Naive thymus-derived CD8-positive, alpha-beta T cell (primary cell): ENCODE results near the gene GSTA1. TPM values are rescaled to one million over a fixed set of nuclear protein-coding genes. Genes with fewer than 3 reads are reported as not detected.
"Not testable (repeated sequence)": the region's sequence is repeated elsewhere in the genome, so short reads cannot be mapped to it uniquely, and the experiment has no call there.

Source experiments
- ATAC-seq, 2 donors: fragments of 150-1000 bp; cut with Tn5 transposase in 1 of 2; sonication (Bioruptor Pico), chemical (Tn5 transposase) in 1 of 2; 1 replicate in 1 of 2; 2 replicates in 1 of 2; pipeline ENCODE4 v1.10.0; 2021; ENCODE audit warnings: mild to moderate bottlenecking in 2 of 2, moderate library complexity in 2 of 2
- POLR2A ChIA-PET: fragments of 350-600 bp; sonication (Branson Sonifier 250); formaldehyde crosslinking; loops from one replicate; lab custom pipeline; 2021; ENCODE audit warnings: antibody characterized with exemption; lab: Charles Lee
- DNase-seq, 10 donors: peaks; one replicate each; pipeline versions ENCODE4 v3.0.0 to v3.0.0-alpha.2; 2020 to 2022
- H3K27ac Mint-ChIP-seq, 10 donors: one replicate each; pipeline ENCODE4 v1.8.0; 2020 to 2022; ENCODE audit warnings: mild to moderate bottlenecking in 10 of 10, mixed read lengths in 10 of 10, moderate library complexity in 4 of 10, inconsistent platforms in 1 of 10
- H3K27me3 Mint-ChIP-seq, 5 donors: one replicate each; pipeline ENCODE4 v1.8.0; 2021 to 2022; ENCODE audit warnings: mixed read lengths in 5 of 5
- H3K36me3 Mint-ChIP-seq, 3 donors: one replicate each; pipeline ENCODE4 v1.8.0; 2020 to 2022; ENCODE audit warnings: mixed read lengths in 3 of 3, mild to moderate bottlenecking in 2 of 3, inconsistent platforms in 1 of 3
- H3K4me1 Mint-ChIP-seq, 4 donors: one replicate each; pipeline ENCODE4 v1.8.0; 2021 to 2022; ENCODE audit warnings: mixed read lengths in 4 of 4
- H3K4me3 Mint-ChIP-seq, 10 donors: one replicate each; pipeline ENCODE4 v1.8.0; 2020 to 2022; ENCODE audit warnings: mild to moderate bottlenecking in 10 of 10, mixed read lengths in 10 of 10, moderate library complexity in 6 of 10, inconsistent platforms in 1 of 10
- H3K9me3 Mint-ChIP-seq, 9 donors: one replicate each; pipeline ENCODE4 v1.8.0; 2020 to 2022; ENCODE audit warnings: mixed read lengths in 9 of 9, mild to moderate bottlenecking in 3 of 9, inconsistent platforms in 1 of 9, moderate library complexity in 1 of 9
- polyA plus RNA-seq, 3 donors: library from polyadenylated mRNA; unstranded; fragments of 300-500 nt; fragmentation: Illumina TruSeq; gene quantifications; one replicate each; pipeline ENCODE4 v1.2.3, GENCODE V29; 2021
- total RNA-seq, 8 experiments: library from RNA in 2 of 8; stranded (reverse) in 2 of 8; gene quantifications; one replicate each; pipeline ENCODE4 v1.2.3 and lab custom pipeline; 2021 to 2026

GSTA1 gene
- total RNA-seq, result not detected
- not detected for polyA plus RNA-seq
- total RNA-seq (lab: John Stamatoyannopoulos, UW), result 0 to 0.06 (median 0) reads per million in 6 experiments

DNA sequence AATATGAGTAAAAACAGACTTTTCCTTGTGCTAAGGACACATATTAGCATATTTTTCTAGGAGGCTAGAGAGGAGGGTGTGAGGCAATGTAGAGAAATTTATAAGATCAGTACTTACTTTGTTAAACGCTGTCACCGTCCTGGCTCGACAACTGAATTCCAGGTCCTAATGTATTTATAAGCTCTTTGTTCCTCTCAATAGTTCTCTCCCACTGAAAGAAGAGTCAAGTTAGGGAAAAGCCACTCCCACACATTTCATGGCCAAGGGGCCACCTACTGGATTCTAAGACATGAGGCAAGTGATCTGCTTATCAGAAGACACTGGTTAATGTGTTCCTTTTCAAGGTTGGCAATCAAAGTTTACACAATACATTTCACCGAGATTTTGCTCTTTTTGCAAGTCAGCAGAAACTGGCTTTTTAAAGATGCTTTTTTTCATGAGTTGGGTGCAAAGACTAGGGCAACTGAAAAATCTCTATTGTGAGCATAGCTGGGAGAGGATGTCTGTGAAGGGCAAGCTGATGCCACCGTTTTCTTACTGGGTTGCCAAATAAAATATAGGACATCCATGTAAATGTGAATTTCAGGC lies at the start of gene GSTA1:
GSTA1 (minus strand) TSS at position 149 of the 588 bp plus-strand sequence. CDS start 4,549 bp downstream, outside the sequence.
- ATAC-seq, DNase-seq, H3K4me1 Mint-ChIP-seq, POLR2A ChIA-PET, H3K36me3 Mint-ChIP-seq, H3K4me3 Mint-ChIP-seq, H3K27ac Mint-ChIP-seq, H3K9me3 Mint-ChIP-seq: not testable (repeated sequence)
- peaks cover 16 to 69% (median 21%) of the 10 kb centered on the region in 5 donors for H3K27me3 Mint-ChIP-seq

DNA sequence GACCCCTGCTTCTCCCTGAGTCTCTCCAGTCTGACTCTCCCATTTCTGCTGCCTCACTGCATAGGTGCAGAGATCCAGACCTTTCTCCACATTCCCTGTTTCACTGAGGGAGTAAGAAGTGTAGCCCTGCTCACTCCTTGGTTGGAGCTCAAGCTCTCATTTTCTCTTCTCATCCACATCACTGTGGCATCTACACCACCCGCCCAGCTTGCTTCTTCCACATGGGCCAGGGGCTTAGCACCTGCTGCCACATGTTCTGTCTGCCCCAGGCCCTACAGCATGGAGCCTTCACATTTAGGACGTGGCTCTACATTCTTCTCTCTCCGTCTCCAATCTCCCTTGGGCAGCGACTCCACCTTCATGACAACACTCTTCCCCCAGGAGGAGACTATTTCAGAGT lies 45.5 kb upstream of the GSTA1 start:
- POLR2A ChIA-PET, result no interaction called here
- H3K27ac Mint-ChIP-seq, result no peak overlapping the region
- no peaks in the 10 kb centered on the region for H3K4me1 Mint-ChIP-seq

GRCh38 chr6:52846002-52846401 lies 42.4 kb upstream of the GSTA1 start:
- no peak overlapping the region for H3K27ac Mint-ChIP-seq

More for the DNA sequence above, 45.5 kb upstream of the GSTA1 start:
- peaks cover 0 to 10% (median 0%) of the 10 kb centered on the region in 9 donors for H3K9me3 Mint-ChIP-seq
- peaks cover 0 to 11% (median 5%) of the 10 kb centered on the region in 3 donors for H3K36me3 Mint-ChIP-seq
- H3K27me3 Mint-ChIP-seq, result peaks cover 8 to 43% (median 28%) of the 10 kb centered on the region in 5 donors
- no peak for DNase-seq
- H3K4me3 Mint-ChIP-seq, result no peak overlapping the region
- no peak for ATAC-seq

GRCh38 chr6:52843605-52844004 lies 40.0 kb upstream of the GSTA1 start:
- H3K27me3 Mint-ChIP-seq, result peaks cover 9 to 24% (median 15%) of the 10 kb centered on the region in 5 donors
- H3K36me3 Mint-ChIP-seq, result peaks cover 0 to 5% (median 2%) of the 10 kb centered on the region in 3 donors
- no peak for ATAC-seq
- no peak overlapping the region for H3K4me3 Mint-ChIP-seq
- DNase-seq, result no peak
- peaks cover 0 to 1% (median 0%) of the 10 kb centered on the region in 4 donors for H3K4me1 Mint-ChIP-seq
- no peak overlapping the region for H3K27ac Mint-ChIP-seq
- POLR2A ChIA-PET, result no interaction called here
- peaks cover 0 to 6% (median 0%) of the 10 kb centered on the region in 9 donors for H3K9me3 Mint-ChIP-seq

More at GRCh38 chr6:52846002-52846401, 42.4 kb upstream of the GSTA1 start:
- Mint-ChIP-seq H3K9me3 (peaks cover 0 to 10% (median 0%) of the 10 kb centered on the region in 9 donors), H3K36me3 (peaks cover 0 to 11% (median 5%) of the 10 kb centered on the region in 3 donors), H3K27me3 (peaks cover 6 to 22% (median 13%) of the 10 kb centered on the region in 5 donors), H3K4me3 (no peak overlapping the region), H3K4me1 (peaks cover 0 to 1% (median 0%) of the 10 kb centered on the region in 4 donors)
- POLR2A ChIA-PET, result no interaction called here
- DNase-seq, result no peak
- no peak for ATAC-seq

GRCh38 chr6:52840763-52841585 lies 37.4 kb upstream of the GSTA1 start, which contains the start of gene GSTA5:
GSTA5 (minus strand) TSS chr6:52840813.
- Mint-ChIP-seq H3K4me1 (peaks cover 0 to 1% (median 0%) of the 10 kb centered on the region in 4 donors), H3K9me3 (no peaks in the 10 kb centered on the region), H3K36me3 (no peaks in the 10 kb centered on the region), H3K27me3 (peaks cover 21 to 36% (median 27%) of the 10 kb centered on the region in 5 donors), H3K27ac (peak within 1 kb of the TSS in 1 of 10 donors; percentile 4), H3K4me3 (no peak within 1 kb of the TSS)
- no peak for DNase-seq
- POLR2A ChIA-PET, result no interaction called here
- ATAC-seq, result no peak

- POLR2A ChIA-PET, result no interaction called here
- H3K27me3 Mint-ChIP-seq, result peaks cover 27 to 43% (median 28%) of the 10 kb centered on the region in 5 donors
- no peak overlapping the region for H3K4me3 Mint-ChIP-seq
- no peaks in the 10 kb centered on the region for H3K9me3 Mint-ChIP-seq
- peak in 9 of 10 donors; percentile 3 to 52 (median 38) for DNase-seq
- H3K36me3 Mint-ChIP-seq, result no peaks in the 10 kb centered on the region
- peak; percentile 63 to 65 for ATAC-seq
- no peak overlapping the region for H3K27ac Mint-ChIP-seq
- H3K4me1 Mint-ChIP-seq, result peaks cover 0 to 1% (median 0%) of the 10 kb centered on the region in 4 donors
These were observed 35.8 kb upstream of the GSTA1 start for GRCh38 chr6:52839124-52840055.

DNA sequence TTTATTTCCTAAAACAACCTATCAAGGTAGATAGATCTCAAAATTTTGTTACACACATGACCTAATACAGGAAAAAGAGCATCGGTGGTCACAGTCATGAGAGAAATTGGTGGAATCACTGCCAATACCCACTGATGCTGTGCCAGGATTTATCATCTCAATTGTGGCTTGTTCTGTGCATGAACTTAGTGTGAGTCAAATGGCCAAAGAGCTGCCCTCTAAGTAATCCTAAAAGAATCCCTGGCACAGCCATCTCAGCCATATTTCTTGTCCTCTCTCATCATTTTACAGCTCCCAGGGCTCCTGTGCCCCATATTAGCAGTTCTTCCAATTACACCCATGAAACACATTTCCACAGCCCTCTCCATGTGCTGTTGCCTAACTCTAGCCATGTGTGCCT lies 30.9 kb upstream of the GSTA1 start:
- H3K4me1 Mint-ChIP-seq, result no peaks in the 10 kb centered on the region
- peaks cover 24 to 49% (median 34%) of the 10 kb centered on the region in 5 donors for H3K27me3 Mint-ChIP-seq
- H3K27ac Mint-ChIP-seq, result no peak overlapping the region
- POLR2A ChIA-PET, result no interaction called here
- H3K4me3 Mint-ChIP-seq, result no peak overlapping the region
- H3K36me3 Mint-ChIP-seq, result no peaks in the 10 kb centered on the region
- DNase-seq, result no peak
- ATAC-seq, result no peak
- no peaks in the 10 kb centered on the region for H3K9me3 Mint-ChIP-seq

DNA sequence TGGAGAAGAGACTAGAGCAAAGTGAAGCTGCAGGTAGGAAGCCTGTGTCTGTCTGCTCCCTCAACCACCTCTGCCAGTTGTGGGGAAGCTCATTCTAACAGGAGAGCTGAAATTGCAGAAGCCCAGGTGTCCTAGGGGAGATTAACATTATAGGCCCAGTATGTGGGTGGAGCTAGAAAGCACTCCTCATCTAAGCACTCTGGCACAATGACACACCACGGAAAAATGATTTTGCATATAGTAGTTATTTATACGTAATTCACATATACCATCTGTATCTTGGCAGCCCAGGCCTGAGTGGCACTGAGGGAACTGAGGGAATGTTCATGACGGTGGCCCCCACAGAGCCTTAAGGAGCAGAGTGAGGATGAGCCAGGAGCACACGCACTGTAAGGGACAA lies 27.3 kb upstream of the GSTA1 start:
- H3K27me3 Mint-ChIP-seq, result peaks cover 8 to 32% (median 16%) of the 10 kb centered on the region in 5 donors
- H3K27ac Mint-ChIP-seq, DNase-seq, H3K9me3 Mint-ChIP-seq, ATAC-seq, H3K4me1 Mint-ChIP-seq, H3K4me3 Mint-ChIP-seq, POLR2A ChIA-PET, H3K36me3 Mint-ChIP-seq: not testable (repeated sequence)

DNA sequence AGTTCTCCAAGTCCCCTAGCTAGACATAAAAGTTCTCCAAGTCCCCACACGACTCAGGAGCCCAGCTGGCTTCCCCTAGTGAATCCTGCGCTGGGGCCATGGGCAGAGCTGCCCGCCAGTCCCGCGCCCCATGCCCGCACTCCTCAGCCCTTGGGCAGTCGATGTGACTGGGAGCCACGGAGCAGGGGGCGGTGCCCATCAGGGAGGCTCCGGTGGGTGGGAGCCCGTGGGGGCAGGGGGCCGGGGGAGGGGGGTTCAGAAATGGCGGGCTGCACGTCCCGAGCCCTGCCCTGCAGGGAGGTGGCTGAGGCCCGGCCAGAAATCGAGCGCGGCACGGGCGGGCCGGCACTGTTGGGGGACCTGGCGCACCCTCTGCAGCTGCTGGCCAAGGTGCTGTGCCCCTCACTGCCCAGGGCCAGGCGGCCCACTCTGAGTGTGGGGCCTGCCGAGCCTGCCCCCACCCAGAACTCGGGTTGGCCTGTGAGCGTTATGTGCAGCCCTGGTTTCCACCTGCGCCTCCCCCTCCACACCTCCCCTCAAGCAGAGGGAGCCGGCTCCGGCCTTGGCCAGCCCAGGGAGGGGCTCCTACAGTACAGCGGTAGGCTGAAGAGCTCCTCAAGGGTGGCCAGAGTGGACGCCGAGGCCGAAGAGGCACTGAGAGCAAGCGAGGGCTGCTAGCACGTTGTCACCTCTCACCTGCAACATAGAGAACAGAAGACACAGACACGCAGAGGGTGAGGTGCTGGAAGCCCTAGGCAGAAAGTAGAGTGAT lies 25.6 kb upstream of the GSTA1 start:
- H3K27ac Mint-ChIP-seq, result no peak overlapping the region
- no peak for ATAC-seq
- H3K4me3 Mint-ChIP-seq, result no peak overlapping the region
- no peak for DNase-seq
- H3K4me1 Mint-ChIP-seq, result no peaks in the 10 kb centered on the region
- peaks cover 0 to 2% (median 0%) of the 10 kb centered on the region in 9 donors for H3K9me3 Mint-ChIP-seq
- peaks cover 4 to 18% (median 7%) of the 10 kb centered on the region in 5 donors for H3K27me3 Mint-ChIP-seq
- POLR2A ChIA-PET, result no interaction called here
- peaks cover 0 to 4% (median 0%) of the 10 kb centered on the region in 3 donors for H3K36me3 Mint-ChIP-seq

- H3K4me1 Mint-ChIP-seq, H3K36me3 Mint-ChIP-seq, H3K9me3 Mint-ChIP-seq, DNase-seq, H3K4me3 Mint-ChIP-seq, ATAC-seq, POLR2A ChIA-PET: not testable (repeated sequence)
- Mint-ChIP-seq H3K27ac (peak overlapping the region in 1 of 10 donors; percentile 44), H3K27me3 (peaks cover 2 to 18% (median 7%) of the 10 kb centered on the region in 5 donors)
These were observed 25.0 kb upstream of the GSTA1 start for GRCh38 chr6:52828621-52829020.

GRCh38 chr6:52827073-52827783 lies 23.6 kb upstream of the GSTA1 start:
- Mint-ChIP-seq H3K9me3 (peaks cover 0 to 12% (median 6%) of the 10 kb centered on the region in 9 donors), H3K27me3 (peaks cover 2 to 12% (median 7%) of the 10 kb centered on the region in 5 donors)
- H3K4me1 Mint-ChIP-seq, DNase-seq, POLR2A ChIA-PET, H3K27ac Mint-ChIP-seq, H3K36me3 Mint-ChIP-seq, ATAC-seq, H3K4me3 Mint-ChIP-seq: not testable (repeated sequence)
